ENCODE results near the gene KCNAB1. TPM values are rescaled to one million over a fixed set of nuclear protein-coding genes. Genes with fewer than 3 reads are reported as not detected.
A peak's percentile ranks its signal among the peaks of the same experiment; 100 is the strongest.
"Not testable (repeated sequence)": the region's sequence is repeated elsewhere in the genome, so short reads cannot be mapped to it uniquely, and the experiment has no call there.

Gene KCNAB1
- not detected for total RNA-seq

DNA sequence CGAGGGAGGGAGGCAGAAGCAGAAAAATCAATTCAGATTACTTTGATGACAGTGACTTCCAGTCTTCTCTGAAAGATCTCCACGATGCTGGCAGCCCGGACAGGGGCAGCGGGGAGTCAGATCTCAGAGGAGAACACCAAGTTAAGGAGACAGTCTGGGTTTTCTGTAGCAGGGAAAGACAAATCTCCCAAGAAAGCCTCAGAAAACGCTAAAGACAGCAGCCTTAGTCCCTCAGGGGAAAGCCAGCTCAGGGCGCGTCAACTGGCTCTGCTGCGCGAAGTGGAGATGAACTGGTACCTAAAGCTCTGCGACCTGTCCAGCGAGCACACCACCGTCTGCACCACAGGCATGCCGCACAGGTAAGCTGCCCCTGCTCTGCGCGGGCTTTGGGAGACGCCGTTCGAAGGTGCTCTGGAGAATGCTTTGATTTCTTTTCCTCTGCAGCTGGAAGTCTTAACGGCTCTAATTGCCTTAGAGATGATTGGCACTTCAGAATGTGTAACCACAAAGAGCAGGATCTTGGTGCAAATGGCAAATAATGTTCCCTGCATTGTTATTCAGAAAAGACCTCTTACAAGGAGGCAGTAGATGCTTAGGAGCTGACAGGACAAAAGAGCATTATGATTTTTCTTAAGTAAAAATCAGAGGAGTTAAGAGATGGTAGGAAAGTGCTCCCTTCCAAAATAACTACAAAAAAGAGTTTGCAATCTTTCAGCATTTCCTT, at the start of gene KCNAB1:
KCNAB1 (plus strand) TSS at position 51 of the 724 bp plus-strand sequence.
- H3K27ac Mint-ChIP-seq, result no peak within 1 kb of the TSS
- no peaks in the 10 kb centered on the region for H3K36me3 Mint-ChIP-seq (ENCODE audit: insufficient read depth in 2 of 2)
- no peaks in the 10 kb centered on the region for H3K4me1 Mint-ChIP-seq (ENCODE audit: low read depth)
- H3K4me3 Mint-ChIP-seq, result no peak within 1 kb of the TSS
- ATAC-seq (replicated peaks in 1 of 2), result no peak
- peaks cover 9% of the 10 kb centered on the region for H3K27me3 Mint-ChIP-seq (ENCODE audit: low read depth)
- DNase-seq, result no peak
- H3K9me3 Mint-ChIP-seq, result no peaks in the 10 kb centered on the region

DNA sequence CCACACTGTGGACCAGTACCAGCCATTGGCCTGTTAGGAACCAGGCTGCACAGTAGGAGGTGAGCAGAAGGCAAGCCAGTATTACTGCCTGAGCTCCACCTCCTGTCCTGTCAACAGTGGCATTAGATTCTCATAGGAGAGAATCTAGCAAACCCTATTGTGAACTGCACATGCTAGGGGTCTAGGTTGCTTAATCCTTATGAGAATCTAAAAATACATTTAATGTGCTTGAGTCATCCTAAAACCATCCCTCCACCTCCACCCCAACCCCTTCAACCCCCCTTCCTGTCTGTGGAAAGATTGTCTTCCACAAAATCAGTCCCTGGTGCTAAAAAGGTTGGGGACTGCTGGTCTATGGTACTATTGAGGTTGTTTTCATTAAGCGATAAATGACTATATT, 49.3 kb upstream of the KCNAB1 start:
- Mint-ChIP-seq H3K9me3 (no peaks in the 10 kb centered on the region), H3K4me3 (no peak overlapping the region), H3K27me3 (ENCODE audit: low read depth) (peaks cover 20% of the 10 kb centered on the region), H3K4me1 (ENCODE audit: low read depth) (no peaks in the 10 kb centered on the region), H3K36me3 (ENCODE audit: insufficient read depth in 2 of 2) (no peaks in the 10 kb centered on the region), H3K27ac (no peak overlapping the region)
- no peak for ATAC-seq (replicated peaks in 1 of 2)
- DNase-seq, result no peak

DNA sequence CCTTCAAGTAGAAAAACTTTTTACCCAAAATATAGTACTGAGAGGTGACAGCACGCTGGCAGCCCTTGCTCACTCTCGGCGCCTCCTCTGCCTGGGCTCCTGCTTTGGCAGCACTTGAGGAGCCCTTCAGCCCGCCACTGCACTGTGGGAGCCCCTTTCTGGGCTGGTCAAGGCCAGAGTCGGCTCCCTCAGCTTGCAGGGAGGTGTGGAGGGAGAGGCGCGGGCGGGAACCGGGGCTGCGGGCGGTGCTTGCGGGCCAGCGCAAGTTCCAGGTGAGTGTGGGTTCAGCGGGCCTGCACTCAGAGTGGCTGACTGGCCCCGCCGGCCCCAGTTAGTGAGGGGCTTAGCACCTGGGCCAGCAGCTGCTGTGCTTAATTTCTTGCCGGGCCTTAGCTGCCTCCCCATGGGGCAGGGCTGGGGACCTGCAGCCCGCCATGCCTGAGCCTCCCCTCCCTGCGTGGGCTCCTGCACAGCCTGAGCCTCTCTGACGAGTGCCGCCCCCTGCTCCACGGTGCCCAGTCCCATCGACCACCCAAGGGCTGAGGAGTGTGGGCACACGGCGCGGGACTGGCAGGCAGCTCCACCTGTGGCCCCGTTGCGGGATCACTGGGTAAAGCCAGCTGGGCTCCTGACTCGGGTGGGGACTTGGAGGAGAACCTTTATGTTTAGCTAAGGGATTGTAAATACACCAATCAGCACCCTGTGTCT, 47.3 kb upstream of the KCNAB1 start:
- H3K4me1 Mint-ChIP-seq (ENCODE audit: low read depth); H3K27ac Mint-ChIP-seq: not testable (repeated sequence)

DNA sequence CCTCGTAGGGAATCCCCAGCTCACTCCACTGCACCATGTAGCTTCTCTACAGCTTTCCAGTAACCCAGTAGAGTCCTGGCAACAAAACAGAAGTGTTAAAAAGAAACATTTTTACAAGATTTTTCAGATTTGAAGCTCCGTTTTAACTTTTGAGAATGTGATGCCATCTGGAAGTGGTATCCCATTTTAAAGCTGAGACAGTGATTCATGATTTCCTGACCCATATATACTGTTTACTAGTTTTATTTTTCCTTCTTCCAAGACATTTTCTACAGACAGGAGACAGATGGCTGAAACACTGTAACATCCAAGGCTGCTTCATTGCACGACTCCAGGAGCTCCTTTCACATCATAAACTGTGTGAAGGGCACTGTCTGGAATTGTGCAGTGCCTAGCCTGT, 30.3 kb upstream of the KCNAB1 start:
- no peak overlapping the region for H3K27ac Mint-ChIP-seq
- H3K4me3 Mint-ChIP-seq, result no peak overlapping the region
- H3K36me3 Mint-ChIP-seq (ENCODE audit: insufficient read depth in 2 of 2), result no peaks in the 10 kb centered on the region
- H3K27me3 Mint-ChIP-seq (ENCODE audit: low read depth), result peaks cover 7% of the 10 kb centered on the region
- ATAC-seq (replicated peaks in 1 of 2) (no peak), DNase-seq (no peak)
- H3K4me1 Mint-ChIP-seq (ENCODE audit: low read depth), result peaks cover 8% of the 10 kb centered on the region
- H3K9me3 Mint-ChIP-seq, result no peaks in the 10 kb centered on the region

More for the DNA sequence above, 47.3 kb upstream of the KCNAB1 start:
- not testable (repeated sequence) for H3K4me3 Mint-ChIP-seq; H3K36me3 Mint-ChIP-seq (ENCODE audit: insufficient read depth in 2 of 2); ATAC-seq (replicated peaks in 1 of 2); H3K9me3 Mint-ChIP-seq; DNase-seq
- H3K27me3 Mint-ChIP-seq (ENCODE audit: low read depth), result peaks cover 21% of the 10 kb centered on the region

DNA sequence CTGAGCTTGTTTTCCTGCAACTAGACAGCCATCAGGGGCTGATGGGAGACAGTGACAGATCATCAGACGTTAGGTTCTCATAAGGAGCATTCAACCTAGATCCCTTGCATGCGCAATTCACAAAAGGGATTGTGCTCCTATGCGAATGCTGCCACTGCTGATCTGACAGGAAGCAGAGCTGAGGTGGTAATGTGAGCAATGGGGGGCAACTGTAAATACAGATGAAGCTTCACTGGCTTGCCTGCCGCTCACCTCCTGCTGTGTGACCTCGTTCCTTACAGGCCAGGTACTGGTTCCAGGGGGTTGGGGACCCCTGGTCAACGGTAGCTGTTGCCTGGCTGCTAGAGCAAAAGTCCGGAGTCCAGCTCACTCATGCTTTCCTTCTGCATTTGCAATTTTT, 26.4 kb upstream of the KCNAB1 start:
- Mint-ChIP-seq H3K27me3 (ENCODE audit: low read depth) (peaks cover 18% of the 10 kb centered on the region), H3K36me3 (ENCODE audit: insufficient read depth in 2 of 2) (no peaks in the 10 kb centered on the region), H3K4me1 (ENCODE audit: low read depth) (peaks cover 8% of the 10 kb centered on the region), H3K27ac (no peak overlapping the region), H3K9me3 (peaks cover 0 to 4% of the 10 kb centered on the region in 2 donors), H3K4me3 (no peak overlapping the region)
- no peak for ATAC-seq (replicated peaks in 1 of 2)
- DNase-seq, result no peak

DNA sequence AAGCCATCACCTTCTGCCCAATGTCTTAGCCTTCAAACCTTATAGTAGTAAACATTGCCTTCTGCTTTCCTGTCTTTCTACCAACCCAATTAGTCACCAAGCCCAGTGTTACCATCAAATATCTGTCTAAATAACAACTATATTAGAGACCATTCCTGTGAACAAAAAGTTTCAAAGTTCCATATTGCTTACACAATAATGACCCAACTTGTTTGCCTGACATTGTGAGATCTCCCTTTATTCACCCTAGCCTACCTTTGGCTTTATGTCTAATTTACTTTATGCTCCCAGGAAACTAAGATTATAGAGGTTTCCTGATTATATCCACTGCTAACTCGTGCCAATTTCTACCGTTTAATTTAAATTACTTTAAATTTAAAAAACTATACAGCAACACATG, 26.0 kb upstream of the KCNAB1 start:
- peaks cover 8% of the 10 kb centered on the region for H3K4me1 Mint-ChIP-seq (ENCODE audit: low read depth)
- ATAC-seq (replicated peaks in 1 of 2), result no peak

DNA sequence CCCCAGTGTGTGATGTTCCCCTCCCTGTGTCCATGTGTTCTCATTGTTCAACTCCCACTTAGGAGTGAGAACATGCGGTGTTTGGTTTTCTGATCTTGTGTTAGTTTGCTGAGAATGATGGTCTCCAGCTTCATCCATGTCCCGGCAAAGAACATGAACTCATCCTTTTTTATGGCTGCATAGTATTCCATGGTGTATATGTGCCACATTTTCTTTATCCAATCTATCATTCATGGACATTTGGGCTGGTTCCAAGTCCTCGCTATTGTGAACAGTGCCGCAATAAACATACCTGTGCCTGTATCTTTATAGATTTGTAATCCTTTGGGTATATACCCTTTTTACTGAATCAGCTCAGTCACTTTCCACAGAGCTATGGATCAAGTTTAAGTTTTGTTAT, 24.7 kb upstream of the KCNAB1 start:
- H3K27me3 Mint-ChIP-seq (ENCODE audit: low read depth), result peaks cover 18% of the 10 kb centered on the region
- not testable (repeated sequence) for ATAC-seq (replicated peaks in 1 of 2); H3K36me3 Mint-ChIP-seq (ENCODE audit: insufficient read depth in 2 of 2); DNase-seq; H3K4me1 Mint-ChIP-seq (ENCODE audit: low read depth); H3K9me3 Mint-ChIP-seq; H3K4me3 Mint-ChIP-seq; H3K27ac Mint-ChIP-seq

More for the DNA sequence above, 26.0 kb upstream of the KCNAB1 start:
- Mint-ChIP-seq H3K9me3 (peaks cover 0 to 4% of the 10 kb centered on the region in 2 donors), H3K4me3 (no peak overlapping the region), H3K36me3 (ENCODE audit: insufficient read depth in 2 of 2) (no peaks in the 10 kb centered on the region), H3K27ac (no peak overlapping the region), H3K27me3 (ENCODE audit: low read depth) (peaks cover 18% of the 10 kb centered on the region)
- no peak for DNase-seq

DNA sequence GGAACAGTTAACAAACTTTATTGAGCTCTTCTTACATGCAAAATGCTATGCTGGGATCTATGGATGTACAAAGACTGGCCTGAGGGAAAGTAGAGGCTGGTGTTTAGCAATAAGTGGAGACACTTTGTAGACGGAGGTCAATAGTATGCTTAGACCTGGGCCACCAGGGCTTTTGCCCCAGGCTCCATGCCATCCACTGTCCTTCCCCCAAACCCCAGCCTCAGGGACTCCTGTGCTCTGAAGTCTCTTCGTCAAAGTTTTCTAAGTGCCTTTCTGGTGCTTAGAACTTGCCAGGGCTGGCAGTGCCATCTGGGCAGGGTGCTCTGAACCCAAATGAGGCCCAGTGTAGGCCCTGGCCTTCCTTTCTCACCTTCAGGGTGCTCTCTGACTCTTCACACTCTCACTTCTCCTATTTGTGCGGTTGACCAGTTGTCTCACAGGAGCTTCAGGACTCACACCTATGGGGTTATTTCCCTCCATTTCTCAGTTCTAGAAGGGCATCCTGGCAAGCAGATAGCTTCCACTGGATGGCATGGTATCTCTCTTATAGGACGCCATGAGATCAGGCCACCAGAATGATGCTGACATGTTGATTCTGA, 21.8 kb upstream of the KCNAB1 start:
- DNase-seq (no peak), ATAC-seq (replicated peaks in 1 of 2) (no peak)
- Mint-ChIP-seq H3K36me3 (ENCODE audit: insufficient read depth in 2 of 2) (no peaks in the 10 kb centered on the region), H3K9me3 (peaks cover 0 to 4% of the 10 kb centered on the region in 2 donors), H3K4me3 (no peak overlapping the region), H3K4me1 (ENCODE audit: low read depth) (no peaks in the 10 kb centered on the region), H3K27me3 (ENCODE audit: low read depth) (peaks cover 11% of the 10 kb centered on the region), H3K27ac (no peak overlapping the region)

DNA sequence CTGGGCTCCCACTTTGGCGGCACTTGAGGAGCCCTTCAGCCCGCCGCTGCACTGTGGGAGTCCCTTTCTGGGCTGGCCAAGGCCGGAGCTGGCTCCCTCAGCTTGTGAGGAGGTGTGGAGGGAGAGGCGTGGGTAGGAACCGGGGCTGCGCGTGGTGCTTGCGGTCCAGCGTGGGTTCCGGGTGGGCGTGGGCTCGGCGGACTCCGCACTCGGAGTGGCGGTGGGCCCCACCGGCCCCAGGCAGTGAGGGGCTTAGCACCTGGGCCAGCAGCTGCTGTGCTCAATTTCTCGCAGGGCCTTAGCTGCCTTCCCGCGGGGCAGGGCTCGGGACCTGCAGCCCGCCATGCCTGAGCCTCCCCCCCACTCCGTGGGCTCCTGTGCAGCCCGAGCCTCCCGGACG, 21.0 kb upstream of the KCNAB1 start:
- not testable (repeated sequence) for H3K36me3 Mint-ChIP-seq (ENCODE audit: insufficient read depth in 2 of 2); H3K4me1 Mint-ChIP-seq (ENCODE audit: low read depth); H3K27ac Mint-ChIP-seq; H3K4me3 Mint-ChIP-seq; DNase-seq; ATAC-seq (replicated peaks in 1 of 2); H3K9me3 Mint-ChIP-seq
- peaks cover 11% of the 10 kb centered on the region for H3K27me3 Mint-ChIP-seq (ENCODE audit: low read depth)

DNA sequence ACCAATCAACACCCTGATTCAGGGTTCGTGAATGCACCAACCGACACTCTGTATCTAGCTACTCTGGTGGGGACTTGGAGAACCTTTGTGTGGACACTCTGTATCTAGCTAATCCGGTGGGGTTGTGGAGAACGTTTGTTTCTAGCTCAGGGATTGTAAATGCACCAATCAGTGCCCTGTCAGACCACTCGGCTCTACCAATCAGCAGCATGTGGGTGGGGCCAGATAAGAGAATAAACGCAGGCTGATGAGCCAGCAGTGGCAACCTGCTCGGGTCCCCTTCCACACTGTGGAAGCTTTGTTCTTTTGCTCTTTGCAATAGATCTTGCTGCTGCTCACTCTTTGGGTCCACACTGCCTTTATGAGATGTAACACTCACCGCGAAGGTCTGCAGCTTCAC, 20.4 kb upstream of the KCNAB1 start:
- not testable (repeated sequence) for DNase-seq; H3K9me3 Mint-ChIP-seq; H3K27ac Mint-ChIP-seq; H3K4me3 Mint-ChIP-seq; ATAC-seq (replicated peaks in 1 of 2); H3K4me1 Mint-ChIP-seq (ENCODE audit: low read depth); H3K36me3 Mint-ChIP-seq (ENCODE audit: insufficient read depth in 2 of 2)
- H3K27me3 Mint-ChIP-seq (ENCODE audit: low read depth), result peaks cover 14% of the 10 kb centered on the region

DNA sequence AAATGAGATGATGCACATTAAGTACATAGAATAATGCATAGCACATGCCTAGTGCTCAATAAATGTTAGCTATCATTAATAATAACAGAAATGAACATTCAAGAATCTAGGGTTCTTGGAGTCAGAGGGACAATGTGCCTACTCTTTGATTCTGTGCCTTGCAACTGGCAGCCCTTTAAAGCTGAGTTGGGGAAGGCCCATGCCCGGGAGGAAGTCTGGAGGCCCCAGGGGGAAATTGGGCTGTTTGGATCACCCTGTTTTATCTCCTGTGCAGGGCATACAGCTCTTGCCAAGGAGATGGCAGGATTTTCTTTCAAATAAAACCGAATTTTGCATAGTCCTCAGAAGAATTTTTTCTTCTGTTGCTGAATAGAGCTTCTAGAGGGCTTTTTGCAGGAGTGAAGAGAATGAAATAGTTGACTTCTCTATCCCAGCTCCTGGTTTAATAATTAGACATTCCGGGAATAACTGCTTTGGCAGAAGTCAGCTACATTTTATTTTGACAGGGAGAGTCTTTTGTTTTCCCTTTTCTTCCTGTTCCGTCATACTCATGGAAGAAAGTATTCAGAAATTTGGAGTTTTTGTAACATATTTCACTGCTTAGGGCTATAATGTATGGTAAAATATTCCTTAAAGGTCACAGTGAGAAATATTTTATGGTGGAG, 18.0 kb upstream of the KCNAB1 start:
- no peak for DNase-seq
- no peak overlapping the region for H3K4me3 Mint-ChIP-seq
- no peaks in the 10 kb centered on the region for H3K4me1 Mint-ChIP-seq (ENCODE audit: low read depth)
- no peak for ATAC-seq (replicated peaks in 1 of 2)
- H3K27ac Mint-ChIP-seq, result no peak overlapping the region
- no peaks in the 10 kb centered on the region for H3K36me3 Mint-ChIP-seq (ENCODE audit: insufficient read depth in 2 of 2)
- no peaks in the 10 kb centered on the region for H3K9me3 Mint-ChIP-seq
- H3K27me3 Mint-ChIP-seq (ENCODE audit: low read depth), result peaks cover 5% of the 10 kb centered on the region

DNA sequence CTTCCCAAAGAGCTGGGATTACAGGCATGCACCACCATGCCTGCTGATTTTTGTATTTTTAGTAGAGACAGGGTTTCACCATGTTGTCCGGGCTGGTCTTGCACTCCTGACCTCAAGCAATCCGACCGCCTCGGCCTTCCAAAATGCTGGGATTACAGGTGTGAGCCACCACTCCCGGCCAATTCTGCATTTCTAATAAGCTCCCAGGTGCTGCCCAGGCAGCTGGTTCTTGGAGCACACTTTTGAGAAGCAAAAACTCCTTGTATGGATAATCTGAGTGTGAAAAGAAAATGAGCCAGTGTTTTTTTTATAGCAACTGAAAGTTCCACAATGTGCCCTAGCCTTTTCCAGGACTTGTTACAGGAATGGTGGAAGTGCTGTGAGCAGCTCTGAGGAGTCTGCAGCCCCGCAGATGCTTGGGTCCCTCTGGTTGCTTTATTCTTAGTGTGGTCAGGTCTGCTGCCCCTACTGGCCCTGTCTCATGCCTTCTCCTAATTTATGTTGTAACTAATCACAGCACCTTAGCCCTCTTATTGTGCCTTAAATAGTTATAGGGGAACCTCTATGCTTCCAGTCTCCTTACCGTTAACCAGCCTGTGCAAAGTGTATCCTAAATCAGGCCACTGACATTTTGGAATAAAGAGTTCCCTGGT, 13.5 kb upstream of the KCNAB1 start:
- Mint-ChIP-seq H3K36me3 (ENCODE audit: insufficient read depth in 2 of 2) (no peaks in the 10 kb centered on the region), H3K4me3 (no peak overlapping the region), H3K4me1 (ENCODE audit: low read depth) (no peaks in the 10 kb centered on the region), H3K27ac (peak overlapping the region; percentile 3), H3K9me3 (no peaks in the 10 kb centered on the region), H3K27me3 (ENCODE audit: low read depth) (peaks cover 5% of the 10 kb centered on the region)
- ATAC-seq (replicated peaks in 1 of 2) (no peak), DNase-seq (no peak)

DNA sequence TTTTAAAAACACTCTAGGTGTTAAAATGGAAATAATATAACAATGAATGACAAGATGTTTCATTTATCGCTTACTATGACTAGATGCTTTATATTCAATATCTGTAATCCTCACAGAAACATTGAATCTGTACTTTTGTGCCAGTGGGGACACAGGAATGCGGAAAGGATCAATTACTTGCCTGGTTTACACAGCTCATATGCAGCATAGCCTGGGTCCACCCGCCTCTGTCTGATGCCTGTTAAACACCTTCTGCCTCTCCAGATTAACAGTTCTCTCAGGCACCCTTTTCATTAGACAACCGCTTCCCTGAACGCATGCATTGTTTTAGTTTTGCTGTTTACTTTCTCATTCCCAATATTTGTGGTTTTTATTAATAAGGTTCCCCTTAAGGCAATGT, 12.9 kb upstream of the KCNAB1 start:
- H3K4me1 Mint-ChIP-seq (ENCODE audit: low read depth), result no peaks in the 10 kb centered on the region
- no peaks in the 10 kb centered on the region for H3K36me3 Mint-ChIP-seq (ENCODE audit: insufficient read depth in 2 of 2)
- no peaks in the 10 kb centered on the region for H3K9me3 Mint-ChIP-seq
- no peak overlapping the region for H3K27ac Mint-ChIP-seq
- DNase-seq (no peak), ATAC-seq (replicated peaks in 1 of 2) (no peak)
- H3K4me3 Mint-ChIP-seq, result no peak overlapping the region
- peaks cover 5% of the 10 kb centered on the region for H3K27me3 Mint-ChIP-seq (ENCODE audit: low read depth)

Data from activated T-cell treated with anti-CD3 and anti-CD28 coated beads, Interleukin-2, amount 50 U/mL, for 72 hours (primary cell).